ENCODE data around the gene EVI2B. TPM values are rescaled to one million over a fixed set of nuclear protein-coding genes. Genes with fewer than 3 reads are reported as not detected.

EVI2B gene
- total RNA-seq, 4 donors from 2014 or later = 1.2 to 4.2 (median 2.5) TPM

- Histone ChIP-seq H3K36me3 (no peaks in the 10 kb centered on the region), H3K9me3 (no peaks in the 10 kb centered on the region), H3K4me1 (no peaks in the 10 kb centered on the region), H3K4me3 (no peak overlapping the region), H3K27ac (no peak overlapping the region), H3K27me3 (no peaks in the 10 kb centered on the region)
- DNase-seq (no peak), ATAC-seq (no peak)
- TF ChIP-seq CTCF (IDR thresholded peaks at IDR 0.05 in 4 of 5, conservative IDR thresholded peaks at IDR 0.05 in 1 of 5) (no peak), POLR2A (IDR thresholded peaks at IDR 0.05) (no peak)
- intact Hi-C loops (cut with DNase I; ENCODE audit: low total_unique reads) = no loop called here
- in situ Hi-C loops (cut with MboI; ENCODE audit: low sequenced_read_pairs in 4 of 4) = no loop called here
Observed at GRCh38 chr17:31309556-31309955, 4.3 kb downstream of the EVI2B start.

GRCh38 chr17:31308372-31309334 lies 5.2 kb downstream of the EVI2B start:
- DNase-seq (no peak), ATAC-seq (no peak)
- H3K36me3 ChIP-seq = no peaks in the 10 kb centered on the region
- TF ChIP-seq POLR2A (IDR thresholded peaks at IDR 0.05) = no peak
- no peak for TF ChIP-seq CTCF (IDR thresholded peaks at IDR 0.05 in 4 of 5, conservative IDR thresholded peaks at IDR 0.05 in 1 of 5)
- H3K27ac ChIP-seq = no peak overlapping the region
- in situ Hi-C loops (cut with MboI; ENCODE audit: low sequenced_read_pairs in 4 of 4) (no loop called here), intact Hi-C loops (cut with DNase I; ENCODE audit: low total_unique reads) (no loop called here)
- no peak overlapping the region for H3K4me3 ChIP-seq
- no peaks in the 10 kb centered on the region for H3K27me3 ChIP-seq
- H3K4me1 ChIP-seq = no peaks in the 10 kb centered on the region
- no peaks in the 10 kb centered on the region for H3K9me3 ChIP-seq

- Histone ChIP-seq H3K27me3 (no peaks in the 10 kb centered on the region), H3K27ac (no peak overlapping the region), H3K36me3 (no peaks in the 10 kb centered on the region), H3K4me1 (no peaks in the 10 kb centered on the region), H3K9me3 (no peaks in the 10 kb centered on the region), H3K4me3 (no peak overlapping the region)
- TF ChIP-seq POLR2A (IDR thresholded peaks at IDR 0.05) (no peak), CTCF (IDR thresholded peaks at IDR 0.05 in 4 of 5, conservative IDR thresholded peaks at IDR 0.05 in 1 of 5) (no peak)
- intact Hi-C loops (cut with DNase I; ENCODE audit: low total_unique reads) = no loop called here
- DNase-seq (no peak), ATAC-seq (no peak)
- in situ Hi-C loops (cut with MboI; ENCODE audit: low sequenced_read_pairs in 4 of 4) = no loop called here
Observed at GRCh38 chr17:31307640-31308039, 6.2 kb downstream of the EVI2B start.

- Histone ChIP-seq H3K9me3 (no peaks in the 10 kb centered on the region), H3K27me3 (no peaks in the 10 kb centered on the region), H3K36me3 (no peaks in the 10 kb centered on the region), H3K4me1 (no peaks in the 10 kb centered on the region), H3K27ac (no peak overlapping the region), H3K4me3 (no peak overlapping the region)
- DNase-seq (no peak), ATAC-seq (no peak)
- no peak for TF ChIP-seq POLR2A (IDR thresholded peaks at IDR 0.05)
- no peak for TF ChIP-seq CTCF (IDR thresholded peaks at IDR 0.05 in 4 of 5, conservative IDR thresholded peaks at IDR 0.05 in 1 of 5)
- intact Hi-C loops (cut with DNase I; ENCODE audit: low total_unique reads) = no loop called here
- in situ Hi-C loops (cut with MboI; ENCODE audit: low sequenced_read_pairs in 4 of 4) = loop anchor here in 1 of 4 donors (25.0 kb wide), 1 partner anchor 112 kb away; no protein-coding TSS in a partner anchor
Observed at GRCh38 chr17:31299624-31300023, 14.2 kb downstream of the EVI2B start.
